Immature natural killer cell (primary cell): ENCODE data around the gene EPN1. TPM values are rescaled to one million over a fixed set of nuclear protein-coding genes. Genes with fewer than 3 reads are reported as not detected.

ENCODE experiments used
- DNase-seq, 3 donors: peaks; one replicate each; pipeline ENCODE4 v3.0.0; 2022; ENCODE audit warnings: mixed read lengths in 1 of 3
- H3K27ac Mint-ChIP-seq, 6 donors: one replicate each; pipeline ENCODE4 v1.8.0; 2020; ENCODE audit warnings: mixed read lengths in 6 of 6, mild to moderate bottlenecking in 5 of 6, inconsistent platforms in 4 of 6, moderate library complexity in 3 of 6
- H3K27me3 Mint-ChIP-seq, 3 donors: one replicate each; pipeline ENCODE4 v1.8.0; 2020 to 2021; ENCODE audit warnings: low read depth in 3 of 3, mild to moderate bottlenecking in 3 of 3, mixed read lengths in 3 of 3, moderate library complexity in 3 of 3, inconsistent platforms in 1 of 3
- H3K36me3 Mint-ChIP-seq, 3 donors: one replicate each; pipeline ENCODE4 v1.8.0; 2020; ENCODE audit warnings: mixed read lengths in 3 of 3, inconsistent platforms in 2 of 3, mild to moderate bottlenecking in 2 of 3
- H3K4me1 Mint-ChIP-seq, 2 donors: one replicate each; pipeline ENCODE4 v1.8.0; 2020; ENCODE audit warnings: inconsistent platforms in 2 of 2, mild to moderate bottlenecking in 2 of 2, mixed read lengths in 2 of 2, moderate library complexity in 1 of 2
- H3K4me3 Mint-ChIP-seq, 5 donors: one replicate each; pipeline ENCODE4 v1.8.0; 2020; ENCODE audit warnings: mild to moderate bottlenecking in 5 of 5, mixed read lengths in 5 of 5, inconsistent platforms in 3 of 5, moderate library complexity in 3 of 5
- H3K9me3 Mint-ChIP-seq, 6 donors: one replicate each; pipeline ENCODE4 v1.8.0; 2020; ENCODE audit warnings: mild to moderate bottlenecking in 6 of 6, mixed read lengths in 6 of 6, inconsistent platforms in 4 of 6, moderate library complexity in 3 of 6
- polyA plus RNA-seq, 3 donors: library from polyadenylated mRNA; unstranded; fragments of 300-500 nt; fragmentation: Illumina TruSeq; gene quantifications; one replicate each; pipeline ENCODE4 v1.2.3, GENCODE V29; 2021

The EPN1 gene
- polyA plus RNA-seq, 3 donors from 2014 or later: 3.0 to 15.3 (median 3.7) TPM

DNA sequence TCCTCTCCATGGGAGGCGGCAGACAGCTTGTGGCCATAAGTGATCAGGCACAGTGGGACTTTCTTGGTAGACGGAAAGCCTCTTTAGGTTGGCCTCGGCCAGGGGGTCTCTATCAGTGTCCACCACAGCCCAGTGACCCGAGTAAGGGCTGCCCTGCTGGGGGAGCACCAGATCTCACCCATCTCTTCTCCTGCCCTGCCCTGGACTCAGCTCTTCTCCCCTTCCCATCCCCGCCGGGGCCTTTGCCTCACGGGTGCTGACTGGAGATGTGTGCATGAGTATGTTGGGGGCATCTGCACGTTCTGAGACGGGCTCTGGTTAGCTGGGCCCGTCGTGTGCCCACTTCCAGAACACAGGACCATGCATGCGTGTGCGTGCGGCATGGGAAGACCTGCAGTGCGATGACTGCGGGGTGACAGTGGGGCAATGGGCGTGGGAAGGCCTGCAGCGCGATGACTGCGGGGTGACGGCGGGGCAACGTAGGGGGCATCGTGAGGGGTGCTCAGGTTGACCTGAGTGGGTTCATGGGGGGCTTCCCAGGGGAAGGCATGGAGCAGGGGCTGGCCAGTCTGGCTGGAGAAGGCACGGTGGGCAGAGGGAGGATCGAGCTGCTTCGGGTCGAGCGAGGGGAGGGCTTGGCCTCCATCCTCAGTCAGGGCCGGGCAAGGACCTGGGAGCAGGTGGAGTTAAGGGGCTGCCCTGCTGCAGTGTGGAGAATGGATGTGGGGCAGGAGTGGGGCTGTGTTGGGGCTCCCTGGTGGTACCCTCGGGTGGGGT lies 15.9 kb downstream of the EPN1 start:
- Mint-ChIP-seq H3K9me3 (no peaks in the 10 kb centered on the region), H3K4me1 (peaks cover 0 to 3% of the 10 kb centered on the region in 2 donors), H3K27me3 (no peaks in the 10 kb centered on the region), H3K4me3 (no peak overlapping the region), H3K36me3 (peaks cover 0 to 7% (median 0%) of the 10 kb centered on the region in 3 donors), H3K27ac (no peak overlapping the region)
- no peak for DNase-seq

DNA sequence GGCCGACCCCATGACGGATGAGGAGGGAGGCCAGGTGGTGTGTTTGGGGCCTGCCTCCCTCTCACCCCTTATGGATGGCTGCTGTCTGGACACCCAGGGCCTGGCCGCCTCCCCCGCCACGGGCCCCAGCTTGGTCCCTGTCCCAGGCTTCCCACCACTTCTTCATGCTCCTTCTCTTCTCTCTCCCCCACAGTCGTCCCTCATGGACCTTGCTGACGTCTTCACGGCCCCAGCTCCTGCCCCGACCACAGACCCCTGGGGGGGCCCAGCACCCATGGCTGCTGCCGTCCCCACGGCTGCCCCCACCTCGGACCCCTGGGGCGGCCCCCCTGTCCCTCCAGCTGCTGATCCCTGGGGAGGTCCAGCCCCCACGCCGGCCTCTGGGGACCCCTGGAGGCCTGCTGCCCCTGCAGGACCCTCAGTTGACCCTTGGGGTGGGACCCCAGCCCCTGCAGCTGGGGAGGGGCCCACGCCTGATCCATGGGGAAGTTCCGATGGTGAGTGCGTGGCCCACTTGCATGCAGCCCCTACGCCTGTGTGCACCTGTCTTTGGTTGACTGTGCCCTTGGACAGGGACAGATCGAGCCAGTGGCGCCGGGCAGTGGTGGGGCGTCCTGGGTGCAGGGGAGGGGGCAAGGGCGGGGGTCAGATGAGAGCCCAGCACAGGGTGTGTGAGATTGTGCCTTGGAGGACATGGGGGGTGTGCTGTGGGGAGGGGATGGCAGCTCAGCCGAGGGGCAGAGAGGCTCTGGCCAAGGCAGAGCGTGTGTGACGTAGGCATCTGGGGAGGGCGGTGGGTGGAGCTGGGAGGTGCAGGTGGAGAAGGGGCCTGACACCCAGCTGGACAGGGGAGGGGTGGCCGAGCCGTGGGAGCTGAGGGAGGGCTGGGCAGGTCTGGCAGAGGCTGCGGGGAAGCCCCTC lies 16.8 kb downstream of the EPN1 start:
- H3K9me3 Mint-ChIP-seq: no peaks in the 10 kb centered on the region
- no peak for DNase-seq
- no peak overlapping the region for H3K4me3 Mint-ChIP-seq
- H3K27me3 Mint-ChIP-seq: no peaks in the 10 kb centered on the region
- H3K36me3 Mint-ChIP-seq: peaks cover 0 to 7% (median 0%) of the 10 kb centered on the region in 3 donors
- no peaks in the 10 kb centered on the region for H3K4me1 Mint-ChIP-seq
- H3K27ac Mint-ChIP-seq: no peak overlapping the region

- no peaks in the 10 kb centered on the region for H3K27me3 Mint-ChIP-seq
- peaks cover 0 to 7% (median 0%) of the 10 kb centered on the region in 3 donors for H3K36me3 Mint-ChIP-seq
- H3K27ac Mint-ChIP-seq: no peak overlapping the region
- no peak for DNase-seq
- H3K4me1 Mint-ChIP-seq: no peaks in the 10 kb centered on the region
- no peak overlapping the region for H3K4me3 Mint-ChIP-seq
- no peaks in the 10 kb centered on the region for H3K9me3 Mint-ChIP-seq
Observed at GRCh38 chr19:55692681-55693081, 17.7 kb downstream of the EPN1 start.

GRCh38 chr19:55693336-55693974 lies 18.4 kb downstream of the EPN1 start:
- no peaks in the 10 kb centered on the region for H3K4me1 Mint-ChIP-seq
- H3K9me3 Mint-ChIP-seq: no peaks in the 10 kb centered on the region
- no peak overlapping the region for H3K27ac Mint-ChIP-seq
- no peaks in the 10 kb centered on the region for H3K27me3 Mint-ChIP-seq
- DNase-seq: no peak
- H3K4me3 Mint-ChIP-seq: no peak overlapping the region
- peaks cover 0 to 7% (median 0%) of the 10 kb centered on the region in 3 donors for H3K36me3 Mint-ChIP-seq

GRCh38 chr19:55694241-55694655 lies 19.2 kb downstream of the EPN1 start:
- peaks cover 0 to 7% (median 0%) of the 10 kb centered on the region in 3 donors for H3K36me3 Mint-ChIP-seq
- no peak overlapping the region for H3K27ac Mint-ChIP-seq
- H3K4me1 Mint-ChIP-seq: no peaks in the 10 kb centered on the region
- H3K9me3 Mint-ChIP-seq: no peaks in the 10 kb centered on the region
- DNase-seq: no peak
- no peaks in the 10 kb centered on the region for H3K27me3 Mint-ChIP-seq
- no peak overlapping the region for H3K4me3 Mint-ChIP-seq

DNA sequence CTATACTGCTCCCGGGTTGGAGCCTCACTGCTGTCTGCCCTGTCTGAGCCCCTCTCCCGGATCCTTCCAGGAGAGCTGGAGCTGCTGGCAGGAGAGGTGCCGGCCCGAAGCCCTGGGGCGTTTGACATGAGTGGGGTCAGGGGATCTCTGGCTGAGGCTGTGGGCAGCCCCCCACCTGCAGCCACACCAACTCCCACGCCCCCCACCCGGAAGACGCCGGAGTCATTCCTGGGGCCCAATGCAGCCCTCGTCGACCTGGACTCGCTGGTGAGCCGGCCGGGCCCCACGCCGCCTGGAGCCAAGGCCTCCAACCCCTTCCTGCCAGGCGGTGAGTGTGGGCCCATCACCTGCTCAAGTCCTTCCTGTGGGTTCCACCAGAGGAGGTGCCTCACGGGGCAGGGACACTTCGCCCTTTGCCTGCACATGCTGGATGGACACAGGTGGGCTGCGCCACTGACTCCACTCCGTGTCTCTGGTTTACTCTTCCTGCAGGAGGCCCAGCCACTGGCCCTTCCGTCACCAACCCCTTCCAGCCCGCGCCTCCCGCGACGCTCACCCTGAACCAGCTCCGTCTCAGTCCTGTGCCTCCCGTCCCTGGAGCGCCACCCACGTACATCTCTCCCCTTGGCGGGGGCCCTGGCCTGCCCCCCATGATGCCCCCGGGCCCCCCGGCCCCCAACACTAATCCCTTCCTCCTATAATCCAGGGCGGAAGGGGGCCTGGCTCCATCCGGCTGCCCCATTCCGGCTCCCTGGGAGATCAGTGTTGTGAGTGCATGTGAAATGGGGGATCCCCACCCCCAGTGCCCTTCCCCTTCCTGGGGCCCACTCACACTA lies 19.8 kb downstream of the EPN1 start:
- Mint-ChIP-seq H3K9me3 (no peaks in the 10 kb centered on the region), H3K4me3 (no peak overlapping the region), H3K4me1 (no peaks in the 10 kb centered on the region), H3K27me3 (no peaks in the 10 kb centered on the region), H3K36me3 (peaks cover 0 to 7% (median 0%) of the 10 kb centered on the region in 3 donors), H3K27ac (no peak overlapping the region)
- DNase-seq: no peak

DNA sequence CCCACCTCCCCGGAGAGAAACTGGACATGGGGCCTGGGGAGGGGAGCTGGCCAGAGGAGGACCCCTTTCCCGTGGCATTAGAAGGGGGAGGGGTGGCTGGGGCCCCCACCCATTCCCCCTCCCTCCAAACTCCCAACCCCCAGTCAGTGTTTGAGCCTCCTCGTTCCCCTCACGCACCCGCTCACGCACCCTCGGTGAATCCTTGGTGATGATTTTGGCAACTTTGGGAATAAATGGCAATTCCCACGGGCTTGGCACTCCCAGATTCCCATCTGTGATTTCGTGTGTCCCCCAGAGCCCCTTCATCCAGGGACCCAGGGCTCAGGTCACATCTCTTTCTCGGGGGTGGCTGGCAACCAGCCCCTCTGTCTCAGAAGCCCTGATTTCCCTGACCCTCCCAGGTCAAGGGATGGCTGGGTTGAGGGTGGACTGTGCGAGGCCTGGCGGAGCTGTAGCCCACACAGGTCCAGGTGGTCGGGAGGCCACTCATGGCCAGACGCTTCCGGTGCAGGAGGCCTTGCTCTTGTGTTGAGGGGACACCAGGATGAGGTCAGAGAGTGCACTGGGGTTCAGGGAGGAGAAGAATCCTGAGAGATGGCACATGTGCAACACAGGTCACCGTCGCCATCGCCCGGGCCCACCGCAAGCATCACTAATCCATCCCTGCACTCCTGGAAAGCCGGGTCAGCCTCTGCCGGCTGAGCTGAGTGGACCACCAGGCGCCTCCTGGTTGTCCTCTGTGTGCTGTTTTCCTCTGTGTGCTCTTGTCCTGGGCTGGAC lies 20.7 kb downstream of the EPN1 start:
- Mint-ChIP-seq H3K27me3 (no peaks in the 10 kb centered on the region), H3K4me1 (no peaks in the 10 kb centered on the region), H3K36me3 (peaks cover 0 to 9% (median 0%) of the 10 kb centered on the region in 3 donors), H3K9me3 (no peaks in the 10 kb centered on the region), H3K4me3 (no peak overlapping the region), H3K27ac (no peak overlapping the region)
- DNase-seq: no peak

GRCh38 chr19:55696301-55697068 lies 21.5 kb downstream of the EPN1 start:
- no peaks in the 10 kb centered on the region for H3K4me1 Mint-ChIP-seq
- peaks cover 0 to 11% (median 0%) of the 10 kb centered on the region in 3 donors for H3K36me3 Mint-ChIP-seq
- H3K27me3 Mint-ChIP-seq: no peaks in the 10 kb centered on the region
- DNase-seq: no peak
- H3K9me3 Mint-ChIP-seq: no peaks in the 10 kb centered on the region
- H3K27ac Mint-ChIP-seq: no peak overlapping the region
- no peak overlapping the region for H3K4me3 Mint-ChIP-seq

- Mint-ChIP-seq H3K27ac (peak overlapping the region in 1 of 6 donors; percentile 35), H3K4me1 (no peaks in the 10 kb centered on the region)
Observed at GRCh38 chr19:55697069-55697440, 22.0 kb downstream of the EPN1 start.

GRCh38 chr19:55697698-55698097 lies 22.7 kb downstream of the EPN1 start:
- no peaks in the 10 kb centered on the region for H3K9me3 Mint-ChIP-seq
- H3K27ac Mint-ChIP-seq: peak overlapping the region in 1 of 6 donors; percentile 60
- no peak overlapping the region for H3K4me3 Mint-ChIP-seq
- H3K36me3 Mint-ChIP-seq: peaks cover 0 to 13% (median 0%) of the 10 kb centered on the region in 3 donors
- H3K27me3 Mint-ChIP-seq: no peaks in the 10 kb centered on the region
- H3K4me1 Mint-ChIP-seq: no peaks in the 10 kb centered on the region
- no peak for DNase-seq

More at GRCh38 chr19:55697069-55697440, 22.0 kb downstream of the EPN1 start:
- Mint-ChIP-seq H3K36me3 (peaks cover 0 to 13% (median 0%) of the 10 kb centered on the region in 3 donors), H3K4me3 (no peak overlapping the region), H3K27me3 (no peaks in the 10 kb centered on the region), H3K9me3 (no peaks in the 10 kb centered on the region)
- DNase-seq: no peak

DNA sequence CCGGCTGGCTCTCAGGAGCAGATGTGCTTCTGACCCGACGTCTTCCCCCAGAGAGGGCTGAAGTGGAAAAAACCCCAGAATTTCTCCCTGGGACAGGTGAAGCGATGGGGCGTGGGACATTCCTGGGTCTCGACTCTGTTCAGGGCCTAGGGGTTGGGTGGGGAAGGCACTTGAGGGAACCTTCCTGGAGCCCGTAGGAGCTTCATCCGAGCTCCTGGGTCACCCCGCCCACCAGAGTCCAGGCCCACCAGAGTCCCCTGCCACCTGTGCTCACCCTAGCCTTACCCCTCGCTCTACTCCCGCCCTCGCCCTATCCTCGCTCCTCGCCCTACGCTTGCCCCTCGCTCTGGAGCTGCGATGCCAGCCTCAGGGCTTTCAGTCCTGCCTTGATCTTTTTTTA lies 23.2 kb downstream of the EPN1 start:
- no peaks in the 10 kb centered on the region for H3K27me3 Mint-ChIP-seq
- peaks cover 0 to 11% (median 0%) of the 10 kb centered on the region in 3 donors for H3K36me3 Mint-ChIP-seq
- DNase-seq: no peak
- H3K9me3 Mint-ChIP-seq: no peaks in the 10 kb centered on the region
- H3K4me1 Mint-ChIP-seq: no peaks in the 10 kb centered on the region
- H3K4me3 Mint-ChIP-seq: no peak overlapping the region
- H3K27ac Mint-ChIP-seq: no peak overlapping the region

- H3K36me3 Mint-ChIP-seq: peaks cover 0 to 6% (median 2%) of the 10 kb centered on the region in 3 donors
- H3K27me3 Mint-ChIP-seq: no peaks in the 10 kb centered on the region
- peaks cover 0 to 7% of the 10 kb centered on the region in 2 donors for H3K4me1 Mint-ChIP-seq
- H3K4me3 Mint-ChIP-seq: no peak overlapping the region
- DNase-seq: no peak
- no peaks in the 10 kb centered on the region for H3K9me3 Mint-ChIP-seq
- no peak overlapping the region for H3K27ac Mint-ChIP-seq
Observed at GRCh38 chr19:55699221-55699620, 24.2 kb downstream of the EPN1 start.
